ENCODE results near the gene TIMM8A.

DNA sequence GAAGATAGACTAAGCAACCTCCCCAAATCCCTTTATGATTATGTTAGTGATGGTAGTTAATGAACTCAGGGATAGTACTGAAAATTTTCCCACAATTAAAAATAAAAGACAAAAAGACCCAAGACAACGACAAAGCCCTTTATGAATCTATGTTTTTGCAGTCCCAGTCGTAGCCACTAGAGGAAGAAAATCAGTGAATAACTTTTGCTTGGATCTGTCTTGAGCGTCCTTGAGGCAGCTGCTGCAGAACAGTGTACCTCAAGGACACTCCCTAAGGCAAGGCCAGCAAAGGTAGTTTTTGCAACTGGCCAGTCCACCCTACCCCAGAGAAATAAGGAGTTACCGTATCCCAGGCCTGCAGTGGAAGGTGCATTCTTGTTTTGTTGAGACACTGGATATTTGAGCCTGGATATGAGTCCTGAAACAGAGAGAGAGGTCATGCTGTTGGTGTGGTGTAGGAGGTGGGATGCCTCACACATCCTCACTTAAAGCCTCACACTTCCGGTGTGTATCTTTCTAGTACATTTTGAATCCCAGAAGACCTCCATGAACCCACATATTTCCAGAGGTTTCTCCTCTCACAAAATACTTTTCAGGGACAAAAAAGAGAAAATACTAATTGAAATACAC, 8.7 kb upstream of the TIMM8A start:
- no peak for TF ChIP-seq EZH2phosphoT487 (IDR thresholded peaks at IDR 0.05; ENCODE audit: borderline replicate concordance)
- TF ChIP-seq, protein P1, sequence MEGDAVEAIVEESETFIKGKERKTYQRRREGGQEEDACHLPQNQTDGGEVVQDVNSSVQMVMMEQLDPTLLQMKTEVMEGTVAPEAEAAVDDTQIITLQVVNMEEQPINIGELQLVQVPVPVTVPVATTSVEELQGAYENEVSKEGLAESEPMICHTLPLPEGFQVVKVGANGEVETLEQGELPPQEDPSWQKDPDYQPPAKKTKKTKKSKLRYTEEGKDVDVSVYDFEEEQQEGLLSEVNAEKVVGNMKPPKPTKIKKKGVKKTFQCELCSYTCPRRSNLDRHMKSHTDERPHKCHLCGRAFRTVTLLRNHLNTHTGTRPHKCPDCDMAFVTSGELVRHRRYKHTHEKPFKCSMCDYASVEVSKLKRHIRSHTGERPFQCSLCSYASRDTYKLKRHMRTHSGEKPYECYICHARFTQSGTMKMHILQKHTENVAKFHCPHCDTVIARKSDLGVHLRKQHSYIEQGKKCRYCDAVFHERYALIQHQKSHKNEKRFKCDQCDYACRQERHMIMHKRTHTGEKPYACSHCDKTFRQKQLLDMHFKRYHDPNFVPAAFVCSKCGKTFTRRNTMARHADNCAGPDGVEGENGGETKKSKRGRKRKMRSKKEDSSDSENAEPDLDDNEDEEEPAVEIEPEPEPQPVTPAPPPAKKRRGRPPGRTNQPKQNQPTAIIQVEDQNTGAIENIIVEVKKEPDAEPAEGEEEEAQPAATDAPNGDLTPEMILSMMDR (conservative IDR thresholded peaks at IDR 0.05; ENCODE audit: low read length), result peak; percentile 43
